IMR-90 (cell line): Measurements from ENCODE around the gene C22orf42.
"Not testable (repeated sequence)": the region's sequence is repeated elsewhere in the genome, so short reads cannot be mapped to it uniquely, and the experiment has no call there.

Experiments
- BHLHE40 ChIP-seq: fragments of 150-350 bp; IDR thresholded peaks from 2 replicates; pipeline ENCODE4 v1.6.1; 2016; ENCODE audit warnings: mild to moderate bottlenecking, low read depth, low read length
- CTCF ChIP-seq: conservative IDR thresholded peaks from 2 replicates; pipeline ENCODE4 v1.5.1; 2012; ENCODE audit warnings: mild to moderate bottlenecking, low read depth, low read length, improper control_type of control experiment
- ELK1 ChIP-seq: fragments of 150-350 bp; IDR thresholded peaks from 2 replicates; pipeline ENCODE4 v1.6.1; 2016; ENCODE audit warnings: low read depth, mild to moderate bottlenecking, low read length, moderate library complexity, borderline replicate concordance
- POLR2A ChIP-seq: IDR thresholded peaks from 2 replicates; pipeline ENCODE4 v1.6.1; 2012; ENCODE audit warnings: mild to moderate bottlenecking, low read depth, low read length
- RCOR1 ChIP-seq: IDR thresholded peaks from 2 replicates; pipeline ENCODE4 v1.6.1; 2012; ENCODE audit warnings: mild to moderate bottlenecking, low read length, improper control_type of control experiment; ENCODE audit not compliant: insufficient replicate concordance
- SMC3 ChIP-seq: fragments of 150-350 bp; IDR thresholded peaks from 2 replicates; pipeline ENCODE4 v1.6.1; 2016; ENCODE audit warnings: low read depth, mild to moderate bottlenecking, antibody characterized with exemption, low read length, moderate library complexity
- TF ChIP-seq, protein P1 (sequence below): fragments of 150-350 bp; IDR thresholded peaks from 2 replicates; pipeline ENCODE4 v1.6.1; 2017; ENCODE audit warnings: mild to moderate bottlenecking, antibody characterized with exemption, low read length, low read depth

DNA sequence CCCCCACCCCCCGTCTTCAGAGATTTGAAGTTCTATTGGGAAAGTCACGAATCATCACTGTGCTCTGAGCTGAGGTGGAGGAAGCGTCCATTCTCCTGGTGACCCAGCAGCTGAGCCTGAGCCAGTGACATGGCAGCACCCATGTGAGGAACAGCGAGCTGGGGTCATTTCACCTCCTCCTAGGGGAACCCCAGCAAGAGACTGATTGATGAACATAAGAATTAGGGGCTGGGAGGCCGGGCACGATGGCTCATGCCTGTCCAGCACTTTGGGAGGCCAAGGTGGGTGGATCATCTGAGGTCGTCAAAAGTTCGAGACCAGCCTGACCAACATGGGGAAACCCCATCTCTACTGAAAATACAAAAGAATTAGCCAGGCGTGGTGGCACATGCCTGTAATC, 34.2 kb upstream of the C22orf42 start:
- TF ChIP-seq POLR2A, SMC3, ELK1, CTCF, RCOR1, BHLHE40: not testable (repeated sequence)
- TF ChIP-seq, protein P1, sequence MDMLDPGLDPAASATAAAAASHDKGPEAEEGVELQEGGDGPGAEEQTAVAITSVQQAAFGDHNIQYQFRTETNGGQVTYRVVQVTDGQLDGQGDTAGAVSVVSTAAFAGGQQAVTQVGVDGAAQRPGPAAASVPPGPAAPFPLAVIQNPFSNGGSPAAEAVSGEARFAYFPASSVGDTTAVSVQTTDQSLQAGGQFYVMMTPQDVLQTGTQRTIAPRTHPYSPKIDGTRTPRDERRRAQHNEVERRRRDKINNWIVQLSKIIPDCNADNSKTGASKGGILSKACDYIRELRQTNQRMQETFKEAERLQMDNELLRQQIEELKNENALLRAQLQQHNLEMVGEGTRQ, result not testable (repeated sequence)
